ENCODE measurements around the gene RS1. TPM values are rescaled to one million over a fixed set of nuclear protein-coding genes. Genes with fewer than 3 reads are reported as not detected.

The RS1 gene
- total RNA-seq, 1 experiment from 2014 or later: not detected

- Mint-ChIP-seq H3K27ac (ENCODE audit: unreplicated experiment) (no peak overlapping the region), H3K4me1 (ENCODE audit: low read depth, unreplicated experiment) (no peaks in the 10 kb centered on the region), H3K36me3 (ENCODE audit: insufficient read depth, unreplicated experiment) (no peaks in the 10 kb centered on the region), H3K9me3 (ENCODE audit: low read depth, unreplicated experiment) (no peaks in the 10 kb centered on the region), H3K4me3 (ENCODE audit: low read depth, unreplicated experiment) (no peak overlapping the region), H3K27me3 (ENCODE audit: unreplicated experiment) (no peaks in the 10 kb centered on the region)
- no TSS peak for BruUV-seq (replicated peaks)
- TF ChIP-seq CTCF (IDR thresholded peaks at IDR 0.05; ENCODE audit: unreplicated experiment): no peak
- CTCF ChIA-PET: no interaction called here
- no peak for DNase-seq
- intact Hi-C loops (cut with micrococcal nuclease; ENCODE audit: unreplicated experiment): no loop called here
Observed at GRCh38 chrX:18639280-18639679, 32.6 kb downstream of the RS1 start.

- no peak for TF ChIP-seq CTCF (IDR thresholded peaks at IDR 0.05; ENCODE audit: unreplicated experiment)
- intact Hi-C loops (cut with micrococcal nuclease; ENCODE audit: unreplicated experiment): no loop called here
- no peak overlapping the region for H3K27ac Mint-ChIP-seq (ENCODE audit: unreplicated experiment)
- no peaks in the 10 kb centered on the region for H3K36me3 Mint-ChIP-seq (ENCODE audit: insufficient read depth, unreplicated experiment)
- H3K9me3 Mint-ChIP-seq (ENCODE audit: low read depth, unreplicated experiment): no peaks in the 10 kb centered on the region
- no peaks in the 10 kb centered on the region for H3K4me1 Mint-ChIP-seq (ENCODE audit: low read depth, unreplicated experiment)
- no TSS peak for BruUV-seq (replicated peaks)
- H3K4me3 Mint-ChIP-seq (ENCODE audit: low read depth, unreplicated experiment): no peak overlapping the region
- H3K27me3 Mint-ChIP-seq (ENCODE audit: unreplicated experiment): no peaks in the 10 kb centered on the region
- CTCF ChIA-PET: no interaction called here
- DNase-seq: no peak
Observed at GRCh38 chrX:18638398-18638797, 33.5 kb downstream of the RS1 start.

GRCh38 chrX:18630934-18631333, 41.0 kb downstream of the RS1 start:
- Mint-ChIP-seq H3K4me3 (ENCODE audit: low read depth, unreplicated experiment) (no peak overlapping the region), H3K36me3 (ENCODE audit: insufficient read depth, unreplicated experiment) (peaks cover 3% of the 10 kb centered on the region), H3K27ac (ENCODE audit: unreplicated experiment) (no peak overlapping the region), H3K9me3 (ENCODE audit: low read depth, unreplicated experiment) (no peaks in the 10 kb centered on the region), H3K27me3 (ENCODE audit: unreplicated experiment) (no peaks in the 10 kb centered on the region), H3K4me1 (ENCODE audit: low read depth, unreplicated experiment) (no peaks in the 10 kb centered on the region)
- CTCF ChIA-PET: no interaction called here
- no peak for DNase-seq
- no TSS peak for BruUV-seq (replicated peaks)
- intact Hi-C loops (cut with micrococcal nuclease; ENCODE audit: unreplicated experiment): no loop called here
- TF ChIP-seq CTCF (IDR thresholded peaks at IDR 0.05; ENCODE audit: unreplicated experiment): no peak

- Mint-ChIP-seq H3K4me3 (ENCODE audit: low read depth, unreplicated experiment) (no peak overlapping the region), H3K27ac (ENCODE audit: unreplicated experiment) (no peak overlapping the region), H3K36me3 (ENCODE audit: insufficient read depth, unreplicated experiment) (no peaks in the 10 kb centered on the region), H3K27me3 (ENCODE audit: unreplicated experiment) (no peaks in the 10 kb centered on the region), H3K9me3 (ENCODE audit: low read depth, unreplicated experiment) (no peaks in the 10 kb centered on the region), H3K4me1 (ENCODE audit: low read depth, unreplicated experiment) (peaks cover 33% of the 10 kb centered on the region)
- CTCF ChIA-PET: no interaction called here
- DNase-seq: no peak
- intact Hi-C loops (cut with micrococcal nuclease; ENCODE audit: unreplicated experiment): loop anchor here (5.0 kb wide), 1 partner anchor 202 kb away; no protein-coding TSS in a partner anchor
- BruUV-seq (replicated peaks): no TSS peak
- no peak for TF ChIP-seq CTCF (IDR thresholded peaks at IDR 0.05; ENCODE audit: unreplicated experiment)
Observed at GRCh38 chrX:18624599-18624998, 47.3 kb downstream of the RS1 start.

Data from Calu3 (cell line).